IPS-20b (cell line): Measurements from ENCODE around the gene LTB4R.
"Not testable (repeated sequence)": the region's sequence is repeated elsewhere in the genome, so short reads cannot be mapped to it uniquely, and the experiment has no call there.

ENCODE experiments used
- H3K27ac ChIP-seq: one replicate; pipeline ENCODE4 v1.5.1; 2013; ENCODE audit warnings: low read length
- H3K27me3 ChIP-seq: 2 replicates; pipeline ENCODE4 v1.6.1; 2013; ENCODE audit warnings: mild to moderate bottlenecking, low read length, inconsistent platforms; ENCODE audit not compliant: insufficient read depth
- H3K36me3 ChIP-seq: 2 replicates; pipeline ENCODE4 v1.6.1; 2013; ENCODE audit warnings: low read depth, mild to moderate bottlenecking, inconsistent platforms, low read length, moderate library complexity; ENCODE audit not compliant: insufficient read depth
- H3K4me1 ChIP-seq: 2 replicates; pipeline ENCODE4 v1.6.1; 2013; ENCODE audit warnings: mild to moderate bottlenecking, control low read depth, inconsistent platforms, low read length, moderate library complexity; ENCODE audit not compliant: insufficient read depth
- H3K4me3 ChIP-seq: 2 replicates; pipeline ENCODE4 v1.5.1; 2013; ENCODE audit warnings: mild to moderate bottlenecking, low read length, inconsistent platforms
- H3K9ac ChIP-seq: 2 replicates; pipeline ENCODE4 v1.6.1; 2013; ENCODE audit warnings: low read depth, mild to moderate bottlenecking, inconsistent platforms, low read length, moderate library complexity
- H3K9me3 ChIP-seq: 2 replicates; pipeline ENCODE4 v1.6.1; 2013; ENCODE audit warnings: mild to moderate bottlenecking, low read depth, low read length, inconsistent platforms; ENCODE audit not compliant: insufficient read depth

LTB4R gene

DNA sequence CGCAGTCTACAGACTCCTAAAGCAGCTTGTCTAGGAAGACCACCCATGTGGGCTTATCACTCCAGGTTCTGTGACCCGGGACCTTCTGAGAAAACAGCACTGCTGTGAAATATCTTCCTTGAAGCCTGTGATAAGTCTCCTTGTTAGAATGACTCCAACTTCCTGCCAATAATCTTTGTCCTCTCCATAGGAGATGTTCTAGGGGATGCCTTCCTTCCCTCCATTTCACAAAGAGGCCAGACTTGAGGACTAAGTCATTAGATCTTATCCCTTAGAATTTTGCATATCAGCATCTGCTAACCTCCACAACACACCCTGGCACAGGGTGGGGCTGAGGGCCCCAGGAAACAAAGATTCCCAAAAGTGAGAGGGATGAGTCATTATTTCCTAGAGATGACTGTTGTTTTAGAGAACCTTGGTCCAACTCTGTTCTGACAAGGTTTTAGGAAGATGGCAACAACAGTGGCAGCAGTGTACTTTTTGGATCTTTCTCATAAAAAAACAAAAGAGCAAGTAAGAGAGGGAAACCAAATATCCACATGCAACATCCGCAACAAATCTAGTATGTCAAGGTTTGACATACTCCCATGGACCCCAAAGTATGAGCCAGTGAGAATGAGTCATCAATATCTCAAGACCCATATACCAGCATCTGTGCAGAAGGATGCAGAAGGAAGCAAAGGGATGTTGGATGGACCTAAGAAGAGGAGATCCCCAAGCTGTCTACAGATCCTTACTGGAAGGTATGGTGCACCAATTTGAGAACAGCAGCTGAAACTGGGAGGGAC is 6.0 kb downstream of the LTB4R start:
- no peak overlapping the region for H3K4me3 ChIP-seq
- H3K36me3 ChIP-seq: no peaks in the 10 kb centered on the region
- H3K4me1 ChIP-seq: peaks cover 3% of the 10 kb centered on the region; the same call in 1 of the 2 replicates
- no peak overlapping the region for H3K27ac ChIP-seq
- H3K9me3 ChIP-seq: no peaks in the 10 kb centered on the region
- no peak overlapping the region for H3K9ac ChIP-seq
- peaks cover 50% of the 10 kb centered on the region for H3K27me3 ChIP-seq

DNA sequence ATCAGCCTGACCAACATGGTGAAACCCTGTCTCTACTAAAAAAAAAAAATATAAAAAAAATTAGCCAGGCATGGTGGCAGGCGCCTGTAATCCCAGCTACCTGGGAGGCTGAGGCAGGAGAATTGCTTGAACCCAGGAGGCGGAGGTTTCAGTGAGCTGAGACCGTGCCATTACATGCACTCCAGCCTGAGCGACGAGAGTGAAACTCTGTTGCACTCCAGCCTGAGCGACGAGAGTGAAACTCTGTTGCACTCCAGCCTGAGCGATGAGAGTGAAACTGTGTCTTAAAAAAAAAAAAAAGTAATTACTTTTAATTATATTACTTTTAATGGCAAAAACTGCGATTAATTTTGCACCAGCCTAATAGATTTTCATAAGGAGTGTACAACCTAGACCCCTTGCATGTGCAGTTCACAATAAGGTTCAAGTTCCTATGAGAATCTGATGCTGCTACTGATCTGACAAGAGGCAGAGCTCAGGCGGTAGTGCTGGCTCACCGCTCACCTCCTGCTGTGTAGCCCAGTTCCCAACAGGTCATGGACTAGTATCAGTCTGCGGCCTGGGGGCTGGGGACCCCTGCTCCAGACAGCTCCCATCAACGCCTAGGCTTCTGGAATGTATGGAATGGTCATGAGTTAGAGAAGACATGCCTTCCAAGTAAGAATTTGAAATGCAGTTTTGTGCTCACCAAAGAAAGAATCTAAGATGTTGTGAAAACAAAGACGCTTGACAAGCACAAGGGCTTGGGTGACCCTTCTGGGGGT is 10.1 kb downstream of the LTB4R start:
- H3K9ac ChIP-seq: no peak overlapping the region
- H3K9me3 ChIP-seq: no peaks in the 10 kb centered on the region
- peaks cover 3% of the 10 kb centered on the region; the same call in 1 of the 2 replicates for H3K4me1 ChIP-seq
- no peak overlapping the region for H3K4me3 ChIP-seq
- peaks cover 83% of the 10 kb centered on the region for H3K27me3 ChIP-seq
- H3K36me3 ChIP-seq: no peaks in the 10 kb centered on the region
- H3K27ac ChIP-seq: no peak overlapping the region

GRCh38 chr14:24322672-24323071 is 11.4 kb downstream of the LTB4R start:
- Histone ChIP-seq H3K9ac (no peak overlapping the region), H3K27ac (no peak overlapping the region), H3K9me3 (no peaks in the 10 kb centered on the region), H3K4me1 (peaks cover 3% of the 10 kb centered on the region; the same call in 1 of the 2 replicates), H3K4me3 (no peak overlapping the region), H3K36me3 (no peaks in the 10 kb centered on the region), H3K27me3 (peaks cover 71% of the 10 kb centered on the region)

DNA sequence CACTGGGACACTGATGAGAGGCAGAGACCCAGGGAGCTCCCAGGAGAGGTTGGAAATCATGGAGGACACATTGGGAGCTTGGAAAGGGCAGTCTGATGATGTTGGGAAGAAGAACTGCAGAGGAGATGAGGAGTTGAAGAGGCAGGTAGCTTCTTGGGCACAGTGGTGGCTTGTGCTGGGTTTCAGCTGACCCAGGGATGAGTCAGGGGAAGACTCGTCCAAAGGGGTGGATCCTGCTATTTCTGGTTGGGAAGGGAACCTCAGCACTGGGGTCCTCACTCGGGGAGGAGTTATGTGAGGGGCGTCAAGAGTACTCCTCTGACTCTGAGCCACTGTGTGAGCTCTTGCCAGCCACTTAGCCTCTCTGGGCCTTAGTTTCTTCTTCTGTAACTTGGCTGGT is 12.0 kb downstream of the LTB4R start:
- Histone ChIP-seq H3K9ac (no peak overlapping the region), H3K4me3 (no peak overlapping the region), H3K27me3 (peaks cover 64% of the 10 kb centered on the region), H3K27ac (no peak overlapping the region), H3K36me3 (no peaks in the 10 kb centered on the region), H3K4me1 (peaks cover 3% of the 10 kb centered on the region; the same call in 1 of the 2 replicates), H3K9me3 (no peaks in the 10 kb centered on the region)

GRCh38 chr14:24324024-24324423 is 12.7 kb downstream of the LTB4R start:
- no peaks in the 10 kb centered on the region for H3K9me3 ChIP-seq
- no peak overlapping the region for H3K27ac ChIP-seq
- H3K36me3 ChIP-seq: no peaks in the 10 kb centered on the region
- no peak overlapping the region for H3K4me3 ChIP-seq
- peaks cover 63% of the 10 kb centered on the region for H3K27me3 ChIP-seq
- H3K4me1 ChIP-seq: peaks cover 3% of the 10 kb centered on the region; the same call in 1 of the 2 replicates
- H3K9ac ChIP-seq: no peak overlapping the region

- Histone ChIP-seq H3K4me1 (peaks cover 3% of the 10 kb centered on the region; the same call in 1 of the 2 replicates), H3K36me3 (no peaks in the 10 kb centered on the region), H3K27ac (no peak overlapping the region), H3K4me3 (no peak overlapping the region), H3K9me3 (no peaks in the 10 kb centered on the region), H3K9ac (no peak overlapping the region), H3K27me3 (peaks cover 63% of the 10 kb centered on the region)
Measured at GRCh38 chr14:24325041-24325530, 13.8 kb downstream of the LTB4R start.

DNA sequence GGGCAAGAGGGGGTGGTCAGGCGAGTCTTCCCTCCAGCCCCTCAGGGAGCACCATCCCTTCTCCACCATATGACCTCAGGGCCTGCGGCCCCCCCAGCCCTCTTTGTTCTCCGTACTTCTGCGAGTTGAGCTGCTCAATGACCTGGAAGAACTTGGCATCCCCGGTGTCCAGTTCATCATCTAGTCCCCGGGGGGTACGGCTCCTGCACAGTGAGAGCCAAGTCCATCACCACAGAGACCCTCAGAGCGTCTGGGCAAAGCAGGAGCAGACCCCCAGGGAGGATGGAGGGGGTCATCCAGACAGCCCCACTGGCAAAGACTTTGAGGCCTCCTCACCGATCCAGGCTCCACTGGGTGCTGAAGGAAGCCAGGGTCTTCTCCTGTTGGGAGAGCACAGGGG is 14.7 kb downstream of the LTB4R start:
- Histone ChIP-seq H3K36me3 (no peaks in the 10 kb centered on the region), H3K27ac (no peak overlapping the region), H3K27me3 (peaks cover 68% of the 10 kb centered on the region), H3K4me1 (peaks cover 3% of the 10 kb centered on the region; the same call in 1 of the 2 replicates), H3K9me3 (no peaks in the 10 kb centered on the region), H3K9ac (no peak overlapping the region), H3K4me3 (no peak overlapping the region)

- no peaks in the 10 kb centered on the region for H3K36me3 ChIP-seq
- no peak overlapping the region for H3K4me3 ChIP-seq
- H3K4me1 ChIP-seq: no peaks in the 10 kb centered on the region
- H3K27ac ChIP-seq: no peak overlapping the region
- H3K9ac ChIP-seq: no peak overlapping the region
- H3K9me3 ChIP-seq: no peaks in the 10 kb centered on the region
- H3K27me3 ChIP-seq: peaks cover 73% of the 10 kb centered on the region
Measured at GRCh38 chr14:24327303-24327702, 16.0 kb downstream of the LTB4R start.

- H3K9ac ChIP-seq, H3K4me1 ChIP-seq, H3K36me3 ChIP-seq, H3K4me3 ChIP-seq, H3K27ac ChIP-seq, H3K9me3 ChIP-seq: not testable (repeated sequence)
- H3K27me3 ChIP-seq: peaks cover 74% of the 10 kb centered on the region
Measured at GRCh38 chr14:24327914-24328313, 16.6 kb downstream of the LTB4R start.

- H3K4me1 ChIP-seq: no peaks in the 10 kb centered on the region; the same call in 1 of the 2 replicates
- no peak overlapping the region for H3K4me3 ChIP-seq
- peaks cover 2% of the 10 kb centered on the region; the same call in 1 of the 2 replicates for H3K9me3 ChIP-seq
- H3K9ac ChIP-seq: no peak overlapping the region
- peaks cover 74% of the 10 kb centered on the region for H3K27me3 ChIP-seq
- H3K36me3 ChIP-seq: no peaks in the 10 kb centered on the region
- H3K27ac ChIP-seq: no peak overlapping the region
Measured at GRCh38 chr14:24329073-24329663, 17.9 kb downstream of the LTB4R start.

DNA sequence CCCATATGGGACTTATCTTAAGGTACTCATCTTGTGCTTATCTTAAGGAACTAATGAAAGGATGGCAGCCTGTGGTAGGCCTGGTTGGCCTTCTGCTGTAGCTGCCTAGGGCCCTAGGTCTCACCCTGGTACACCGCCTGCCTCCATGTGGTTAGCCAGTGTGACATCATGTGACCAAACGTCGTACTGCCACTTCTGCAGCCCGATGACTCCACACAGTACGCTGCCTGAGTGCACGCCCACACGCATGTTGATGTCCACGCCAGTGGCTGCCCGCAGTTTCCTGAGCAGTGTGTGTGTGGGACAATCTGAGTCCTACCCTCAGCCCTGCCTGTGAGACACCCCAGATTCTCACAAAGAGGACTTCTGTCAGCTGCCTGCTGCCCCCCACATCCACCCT is 18.4 kb downstream of the LTB4R start:
- peaks cover 78% of the 10 kb centered on the region for H3K27me3 ChIP-seq
- no peak overlapping the region for H3K4me3 ChIP-seq
- H3K36me3 ChIP-seq: no peaks in the 10 kb centered on the region
- H3K27ac ChIP-seq: no peak overlapping the region
- peaks cover 4% of the 10 kb centered on the region; the same call in 1 of the 2 replicates for H3K9me3 ChIP-seq
- H3K9ac ChIP-seq: no peak overlapping the region
- H3K4me1 ChIP-seq: no peaks in the 10 kb centered on the region; the same call in 1 of the 2 replicates
